Vagina (tissue), 2 donors: ENCODE measurements around the gene SMIM28. TPM values are rescaled to one million over a fixed set of nuclear protein-coding genes. Genes with fewer than 3 reads are reported as not detected.

ENCODE experiments used
- DNase-seq, 2 donors: peaks; one replicate each; pipeline ENCODE4 v3.0.0-alpha.2; 2017; ENCODE audit errors: extremely low spot score in 2 of 2
- H3K27ac ChIP-seq: fragments of 200-600 bp; sonication (generic); one replicate; pipeline ENCODE4 v1.5.1; 2019
- H3K27me3 ChIP-seq: fragments of 200-600 bp; sonication (generic); one replicate; pipeline ENCODE4 v1.5.1; 2019
- H3K36me3 ChIP-seq, 2 donors: fragments of 200-600 bp; sonication (generic); one replicate each; pipeline ENCODE4 v1.5.1; 2017 to 2019
- H3K4me1 ChIP-seq: fragments of 200-600 bp; sonication (generic); one replicate; pipeline ENCODE4 v1.5.1; 2019
- H3K4me3 ChIP-seq, 2 donors: fragments of 200-600 bp; sonication (generic); 1 replicate in 1 of 2; 2 replicates in 1 of 2; pipeline ENCODE4 v1.5.1; 2016 to 2019
- H3K9me3 ChIP-seq: fragments of 200-600 bp; sonication (generic); one replicate; pipeline ENCODE4 v1.5.1; 2019
- POLR2A ChIP-seq, 2 donors: fragments of 450-650 bp; IDR thresholded peaks; one replicate each; pipeline ENCODE4 v1.6.1; 2017; ENCODE audit warnings: antibody characterized with exemption in 2 of 2, mild to moderate bottlenecking in 2 of 2, moderate library complexity in 2 of 2
- POLR2AphosphoS5 ChIP-seq, 2 donors: sonication (generic); formaldehyde crosslinking; IDR thresholded peaks; one replicate each; pipeline ENCODE4 v1.9.0; 2017; ENCODE audit warnings: antibody characterized with exemption in 2 of 2, mild to moderate bottlenecking in 2 of 2, low read depth in 1 of 2; ENCODE audit not compliant: insufficient read depth in 1 of 2
- intact Hi-C: fragments of 100-400 bp; cut with DNase I; formaldehyde crosslinking; loops from one replicate; pipeline ENCODE4 v1.15.1; 2023
- total RNA-seq: library from RNA; depleted of rRNA; stranded (reverse); fragments of >200 nt; gene quantifications from one replicate; pipeline ENCODE4 v1.2.3, GENCODE V29; 2016
- TF ChIP-seq, protein P1 (sequence below), 3 experiments: fragments of 450-650 bp in 2 of 3; fragments of 200-600 bp in 1 of 3; sonication (generic) in 1 of 3; IDR thresholded peaks; one replicate each; pipeline ENCODE4 v1.5.1; 2017 to 2019; ENCODE audit warnings: antibody characterized with exemption in 3 of 3, mild to moderate bottlenecking in 2 of 3, moderate library complexity in 2 of 3

SMIM28 gene
- total RNA-seq, 1 donor from 2014 or later: not detected

DNA sequence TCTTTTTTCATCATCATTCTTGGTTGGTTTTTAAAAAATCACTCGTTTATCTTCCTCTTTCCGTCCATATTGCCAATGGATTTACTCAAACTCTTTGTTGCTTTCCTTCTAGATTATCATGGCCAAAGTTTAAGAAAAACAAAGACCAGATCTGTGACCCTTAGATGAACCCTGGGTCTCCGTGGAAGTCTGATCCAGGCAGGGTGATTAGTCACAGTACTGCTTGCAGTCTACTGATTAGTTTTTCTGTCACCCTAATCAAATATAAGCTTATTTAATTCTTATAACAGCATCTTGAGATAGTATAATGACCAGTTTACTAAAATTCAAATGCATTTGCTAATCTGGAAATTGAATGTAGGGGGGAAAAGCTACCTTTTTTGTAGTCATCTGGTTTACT is 6.0 kb upstream of the SMIM28 start:
- H3K4me3 ChIP-seq: no peak overlapping the region
- H3K27me3 ChIP-seq: no peaks in the 10 kb centered on the region
- TF ChIP-seq, protein P1, sequence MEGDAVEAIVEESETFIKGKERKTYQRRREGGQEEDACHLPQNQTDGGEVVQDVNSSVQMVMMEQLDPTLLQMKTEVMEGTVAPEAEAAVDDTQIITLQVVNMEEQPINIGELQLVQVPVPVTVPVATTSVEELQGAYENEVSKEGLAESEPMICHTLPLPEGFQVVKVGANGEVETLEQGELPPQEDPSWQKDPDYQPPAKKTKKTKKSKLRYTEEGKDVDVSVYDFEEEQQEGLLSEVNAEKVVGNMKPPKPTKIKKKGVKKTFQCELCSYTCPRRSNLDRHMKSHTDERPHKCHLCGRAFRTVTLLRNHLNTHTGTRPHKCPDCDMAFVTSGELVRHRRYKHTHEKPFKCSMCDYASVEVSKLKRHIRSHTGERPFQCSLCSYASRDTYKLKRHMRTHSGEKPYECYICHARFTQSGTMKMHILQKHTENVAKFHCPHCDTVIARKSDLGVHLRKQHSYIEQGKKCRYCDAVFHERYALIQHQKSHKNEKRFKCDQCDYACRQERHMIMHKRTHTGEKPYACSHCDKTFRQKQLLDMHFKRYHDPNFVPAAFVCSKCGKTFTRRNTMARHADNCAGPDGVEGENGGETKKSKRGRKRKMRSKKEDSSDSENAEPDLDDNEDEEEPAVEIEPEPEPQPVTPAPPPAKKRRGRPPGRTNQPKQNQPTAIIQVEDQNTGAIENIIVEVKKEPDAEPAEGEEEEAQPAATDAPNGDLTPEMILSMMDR (IDR thresholded peaks at IDR 0.05): no peak
- no peak for TF ChIP-seq POLR2AphosphoS5 (IDR thresholded peaks at IDR 0.05; ENCODE audit: insufficient read depth in 1 of 2, low read depth in 1 of 2)
- no peak for TF ChIP-seq POLR2A (IDR thresholded peaks at IDR 0.05)
- no peak overlapping the region for H3K27ac ChIP-seq
- DNase-seq: no peak
- H3K36me3 ChIP-seq: no peaks in the 10 kb centered on the region
- intact Hi-C loops: no loop called here
- no peaks in the 10 kb centered on the region for H3K4me1 ChIP-seq
- H3K9me3 ChIP-seq: no peaks in the 10 kb centered on the region

DNA sequence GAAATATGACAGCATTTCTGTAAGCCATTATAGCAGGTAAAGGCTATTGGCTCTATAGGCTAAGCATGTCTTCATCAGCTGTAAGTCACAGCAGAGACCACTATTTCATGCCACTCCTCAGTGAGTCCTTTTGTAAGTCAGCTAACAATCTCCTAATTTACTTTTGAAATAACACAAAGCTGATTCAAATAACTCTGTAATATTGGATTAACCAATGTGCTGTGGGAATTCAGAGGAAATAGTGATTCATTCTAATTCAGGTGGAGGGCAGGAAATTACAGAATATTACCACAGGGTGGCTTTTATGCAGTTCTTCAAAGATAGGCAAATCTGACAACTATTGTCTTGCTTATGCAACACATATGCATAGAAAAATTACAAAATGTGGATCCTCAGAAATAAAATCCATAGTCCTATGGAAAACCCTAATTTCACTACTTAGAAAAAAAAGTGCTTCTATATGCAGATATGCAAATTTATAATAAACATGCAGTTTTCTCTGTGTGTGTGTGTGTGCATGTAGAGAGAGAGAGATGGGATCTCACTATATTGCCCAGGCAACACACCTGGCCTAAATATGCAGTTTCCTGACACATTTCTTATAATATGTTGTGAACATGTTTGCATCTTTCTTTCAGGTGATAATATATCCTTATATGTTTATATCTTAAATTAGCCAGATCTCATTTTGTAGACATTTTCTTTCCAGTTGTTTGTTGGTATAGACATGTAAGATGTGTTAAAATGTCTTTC is 4.8 kb upstream of the SMIM28 start:
- H3K4me3 ChIP-seq: no peak overlapping the region
- no peaks in the 10 kb centered on the region for H3K36me3 ChIP-seq
- TF ChIP-seq, protein P1 (IDR thresholded peaks at IDR 0.05): no peak
- TF ChIP-seq POLR2A (IDR thresholded peaks at IDR 0.05) (no peak), POLR2AphosphoS5 (IDR thresholded peaks at IDR 0.05; ENCODE audit: insufficient read depth in 1 of 2, low read depth in 1 of 2) (no peak)
- no peak for DNase-seq
- H3K9me3 ChIP-seq: no peaks in the 10 kb centered on the region
- no peaks in the 10 kb centered on the region for H3K4me1 ChIP-seq
- H3K27me3 ChIP-seq: no peaks in the 10 kb centered on the region
- H3K27ac ChIP-seq: no peak overlapping the region
- intact Hi-C loops: no loop called here

DNA sequence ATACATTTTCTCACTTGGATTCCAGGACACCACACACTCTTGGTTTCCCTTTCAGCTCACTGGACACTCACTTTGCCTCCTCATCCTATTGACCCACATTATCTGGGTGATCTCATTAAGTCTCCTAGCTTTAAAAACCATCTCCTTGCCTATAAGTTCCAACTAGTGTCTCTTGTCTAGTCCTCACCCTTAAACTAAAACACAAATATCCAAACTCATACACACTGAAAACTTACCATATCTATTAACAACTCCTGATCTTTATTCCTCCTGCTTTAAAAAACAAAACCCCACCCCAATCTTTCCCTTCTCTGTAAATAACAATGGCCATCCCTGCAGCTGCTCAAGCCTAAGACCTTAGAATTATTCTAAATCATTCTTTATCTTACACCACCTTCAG is 3.5 kb upstream of the SMIM28 start:
- Histone ChIP-seq H3K36me3 (no peaks in the 10 kb centered on the region), H3K27ac (no peak overlapping the region), H3K4me3 (no peak overlapping the region), H3K9me3 (no peaks in the 10 kb centered on the region), H3K4me1 (no peaks in the 10 kb centered on the region), H3K27me3 (no peaks in the 10 kb centered on the region)
- TF ChIP-seq POLR2AphosphoS5 (IDR thresholded peaks at IDR 0.05; ENCODE audit: insufficient read depth in 1 of 2, low read depth in 1 of 2): no peak
- TF ChIP-seq, protein P1 (IDR thresholded peaks at IDR 0.05): no peak
- TF ChIP-seq POLR2A (IDR thresholded peaks at IDR 0.05): no peak
- intact Hi-C loops: no loop called here
- no peak for DNase-seq

DNA sequence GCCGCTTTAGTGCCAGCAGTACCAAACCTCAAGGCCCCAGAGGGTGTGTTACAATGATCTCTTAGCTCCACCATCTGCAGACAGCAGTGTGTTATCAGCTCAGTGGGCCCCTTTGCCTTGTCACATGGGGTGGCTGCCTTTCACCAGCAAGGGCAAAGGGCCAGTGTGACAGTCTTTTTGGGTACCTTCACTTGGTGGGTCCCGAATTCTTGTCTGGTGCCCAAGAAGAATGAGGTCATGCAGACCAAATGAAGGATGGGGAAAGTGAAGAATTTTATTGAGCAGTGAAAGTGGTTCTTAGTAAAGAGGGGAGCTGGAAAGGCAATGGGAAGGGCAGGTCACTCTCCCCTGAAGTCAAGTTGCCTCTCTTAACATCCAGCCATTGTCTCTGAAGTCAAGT is 2.9 kb upstream of the SMIM28 start:
- Histone ChIP-seq H3K9me3 (no peaks in the 10 kb centered on the region), H3K36me3 (no peaks in the 10 kb centered on the region), H3K4me1 (no peaks in the 10 kb centered on the region), H3K4me3 (no peak overlapping the region), H3K27ac (no peak overlapping the region), H3K27me3 (no peaks in the 10 kb centered on the region)
- DNase-seq: no peak
- intact Hi-C loops: no loop called here
- TF ChIP-seq POLR2A (IDR thresholded peaks at IDR 0.05): no peak
- no peak for TF ChIP-seq POLR2AphosphoS5 (IDR thresholded peaks at IDR 0.05; ENCODE audit: insufficient read depth in 1 of 2, low read depth in 1 of 2)
- TF ChIP-seq, protein P1 (IDR thresholded peaks at IDR 0.05): no peak

DNA sequence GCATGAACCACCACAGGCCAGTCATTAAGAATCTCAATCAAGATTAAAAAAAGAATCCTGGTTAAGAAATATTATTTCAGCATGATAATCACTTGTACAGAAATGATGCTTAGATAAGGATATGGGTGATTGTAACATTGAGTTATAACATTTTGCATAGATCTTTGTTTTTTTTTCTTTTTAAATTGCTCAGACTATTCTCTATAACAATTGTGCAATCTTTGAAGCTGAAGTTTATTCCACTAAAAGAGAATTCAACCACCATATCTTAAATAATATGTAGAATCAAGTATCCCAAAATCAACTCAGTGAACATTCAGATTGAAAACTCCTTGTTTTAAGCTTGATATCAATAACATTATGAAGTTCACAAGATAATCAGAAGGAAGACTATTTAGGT is 663 bp upstream of the SMIM28 start:
- H3K27me3 ChIP-seq: no peaks in the 10 kb centered on the region
- DNase-seq: no peak
- TF ChIP-seq, protein P1 (IDR thresholded peaks at IDR 0.05): no peak
- TF ChIP-seq POLR2A (IDR thresholded peaks at IDR 0.05): no peak
- TF ChIP-seq POLR2AphosphoS5 (IDR thresholded peaks at IDR 0.05; ENCODE audit: insufficient read depth in 1 of 2, low read depth in 1 of 2): no peak
- no peaks in the 10 kb centered on the region for H3K4me1 ChIP-seq
- H3K27ac ChIP-seq: no peak overlapping the region
- intact Hi-C loops: no loop called here
- H3K4me3 ChIP-seq: no peak overlapping the region
- H3K36me3 ChIP-seq: no peaks in the 10 kb centered on the region
- no peaks in the 10 kb centered on the region for H3K9me3 ChIP-seq
